UCSD-AML1 (cell line): ENCODE data around the gene BCL2L12.
A peak's percentile ranks its signal among the peaks of the same experiment; 100 is the strongest.
"Not testable (repeated sequence)": the region's sequence is repeated elsewhere in the genome, so short reads cannot be mapped to it uniquely, and the experiment has no call there.

Experiments used
- DNase-seq: peaks from one replicate; lab custom pipeline; 2025; ENCODE audit not compliant: unreplicated experiment; lab: John Stamatoyannopoulos, UW

The BCL2L12 gene

GRCh38 chr19:49665351-49666119 lies at the start of gene BCL2L12, which contains the start of gene IRF3:
BCL2L12 (plus strand) TSS chr19:49665933; CDS start chr19:49666693, 760 bp downstream.
IRF3 (minus strand) TSS chr19:49665857; CDS start chr19:49664838, 1,019 bp downstream.
- DNase-seq = peak; percentile 96

- DNase-seq = no peak
Measured at GRCh38 chr19:49616532-49616931, 49.2 kb upstream of the BCL2L12 start.

GRCh38 chr19:49616945-49617344 lies 48.8 kb upstream of the BCL2L12 start:
- DNase-seq = no peak

DNA sequence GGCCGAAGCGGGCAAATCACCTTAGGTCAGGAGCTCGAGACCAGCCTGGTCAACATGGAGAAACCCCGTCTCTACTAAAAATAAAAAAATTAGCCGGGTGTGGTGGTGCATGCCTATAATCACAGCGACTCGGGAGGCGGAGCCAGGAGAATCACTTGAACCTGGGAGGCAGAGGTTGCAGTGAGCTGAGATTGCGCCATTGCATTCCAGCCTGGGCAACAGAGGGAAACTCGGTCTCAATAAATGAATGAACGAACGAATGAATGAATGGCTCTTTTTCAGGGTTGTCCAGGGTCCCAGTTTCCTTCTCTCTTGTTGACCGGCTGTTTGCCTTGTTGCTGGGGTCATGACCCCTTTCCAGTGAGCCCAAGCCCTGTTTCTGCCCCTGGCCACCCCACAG lies 47.9 kb upstream of the BCL2L12 start:
- DNase-seq = not testable (repeated sequence)

DNA sequence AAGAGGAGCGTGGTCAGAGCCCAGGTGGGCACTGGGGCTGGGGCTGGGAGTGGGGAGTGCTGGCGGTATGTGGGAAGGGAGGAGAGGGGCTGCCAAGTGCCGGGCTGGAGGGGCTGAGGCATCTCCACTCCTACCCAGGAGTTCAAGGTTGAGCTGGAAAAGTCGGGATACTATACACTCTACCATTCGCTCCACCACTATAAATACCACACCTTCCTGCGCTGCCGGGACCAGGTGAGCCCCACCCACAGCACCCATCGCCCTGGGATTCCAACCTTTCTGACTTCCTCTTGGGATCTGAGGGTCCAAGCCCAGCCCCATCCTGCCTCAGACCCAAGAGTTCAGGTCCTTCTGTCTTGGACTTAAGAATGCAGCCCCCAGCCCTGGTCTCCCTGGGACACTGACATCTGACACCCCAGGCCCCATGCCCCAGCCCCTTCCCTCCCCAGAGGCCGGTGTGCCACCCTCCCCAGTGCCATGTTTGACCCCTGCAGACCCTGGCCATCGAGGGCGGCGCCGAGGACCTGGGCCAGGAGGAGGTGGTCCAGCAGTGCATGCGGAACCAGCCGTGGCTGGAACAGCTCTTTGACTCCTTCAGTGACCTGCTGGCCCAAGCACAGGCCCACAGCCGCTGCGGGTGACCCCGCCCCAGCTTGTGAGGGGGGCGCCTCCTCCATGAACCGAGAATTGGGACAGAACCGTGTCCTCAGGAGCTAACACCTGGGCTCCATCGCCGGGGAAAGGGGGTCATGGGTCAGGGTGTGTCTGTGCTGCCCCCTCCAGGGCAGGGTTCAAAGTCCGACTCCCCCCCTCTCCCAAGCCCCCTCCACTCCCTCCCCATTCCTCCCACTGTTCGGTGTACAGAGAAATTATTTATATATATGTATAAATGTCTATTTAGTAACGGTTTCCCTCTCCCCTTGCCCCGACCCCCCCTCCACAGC lies 40.5 kb upstream of the BCL2L12 start:
- no peak for DNase-seq

- no peak for DNase-seq
Measured at GRCh38 chr19:49626226-49626625, 39.5 kb upstream of the BCL2L12 start.

DNA sequence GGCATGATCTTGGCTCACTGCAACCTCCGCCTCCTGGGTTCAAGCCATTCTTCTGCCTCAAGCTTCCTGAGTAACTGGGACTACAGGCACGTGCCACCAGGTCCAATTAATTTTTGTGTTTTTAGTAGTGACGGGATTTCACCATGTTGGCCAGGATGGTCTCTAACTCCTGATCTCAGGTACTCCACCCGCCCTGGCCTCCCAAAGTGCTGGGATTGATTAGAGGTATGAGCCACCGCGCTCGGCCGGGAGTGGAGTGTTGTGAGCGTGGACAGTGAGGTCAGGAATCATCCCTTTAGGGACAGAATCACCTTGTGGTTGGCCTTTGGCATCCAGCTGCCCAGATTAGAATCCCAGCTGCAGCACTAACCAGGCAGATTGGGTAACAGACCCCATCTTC lies 36.1 kb upstream of the BCL2L12 start:
- DNase-seq = no peak

- no peak for DNase-seq
Measured at GRCh38 chr19:49631014-49631588, 34.6 kb upstream of the BCL2L12 start.

GRCh38 chr19:49631610-49632192 lies 34.0 kb upstream of the BCL2L12 start:
- DNase-seq = no peak

DNA sequence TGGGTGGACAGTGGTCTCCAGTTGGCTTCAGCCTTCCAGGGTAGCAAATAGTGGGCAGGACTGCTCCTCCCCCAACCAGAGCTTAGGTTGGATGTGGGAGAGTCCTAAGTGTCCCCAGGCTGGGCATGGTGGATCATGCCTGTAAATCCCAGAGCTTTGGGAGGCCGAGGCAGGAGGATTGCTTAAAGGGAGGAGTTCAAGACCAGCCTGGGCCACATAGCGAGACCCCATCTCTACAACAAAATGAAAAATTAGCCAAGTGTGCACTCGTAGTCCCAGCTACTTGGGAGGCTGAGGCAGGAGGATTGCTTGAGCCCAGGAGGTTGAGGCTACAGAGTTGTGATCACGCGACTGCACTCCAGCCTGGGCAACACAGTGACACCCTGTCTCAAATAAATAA lies 33.2 kb upstream of the BCL2L12 start:
- DNase-seq = no peak

DNA sequence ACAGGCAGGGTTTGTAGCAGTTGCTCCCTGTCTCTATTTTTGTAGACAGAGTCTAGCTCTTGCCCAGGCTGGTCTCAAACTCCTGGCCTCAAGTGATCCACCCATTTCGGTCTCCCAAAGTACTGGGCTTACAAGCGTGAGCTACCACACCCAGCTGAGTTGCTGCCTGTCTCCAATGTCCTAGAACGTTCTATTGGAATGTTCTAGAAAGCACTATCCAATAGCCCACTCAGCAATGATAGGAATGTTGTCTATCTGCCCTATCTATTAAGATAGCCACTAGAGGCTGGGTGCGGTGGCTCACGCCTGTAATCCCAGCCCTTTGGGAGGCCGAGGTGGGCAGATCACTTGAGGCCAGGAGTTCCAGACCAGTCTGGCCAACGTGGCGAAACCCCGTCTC lies 32.5 kb upstream of the BCL2L12 start:
- not testable (repeated sequence) for DNase-seq

DNA sequence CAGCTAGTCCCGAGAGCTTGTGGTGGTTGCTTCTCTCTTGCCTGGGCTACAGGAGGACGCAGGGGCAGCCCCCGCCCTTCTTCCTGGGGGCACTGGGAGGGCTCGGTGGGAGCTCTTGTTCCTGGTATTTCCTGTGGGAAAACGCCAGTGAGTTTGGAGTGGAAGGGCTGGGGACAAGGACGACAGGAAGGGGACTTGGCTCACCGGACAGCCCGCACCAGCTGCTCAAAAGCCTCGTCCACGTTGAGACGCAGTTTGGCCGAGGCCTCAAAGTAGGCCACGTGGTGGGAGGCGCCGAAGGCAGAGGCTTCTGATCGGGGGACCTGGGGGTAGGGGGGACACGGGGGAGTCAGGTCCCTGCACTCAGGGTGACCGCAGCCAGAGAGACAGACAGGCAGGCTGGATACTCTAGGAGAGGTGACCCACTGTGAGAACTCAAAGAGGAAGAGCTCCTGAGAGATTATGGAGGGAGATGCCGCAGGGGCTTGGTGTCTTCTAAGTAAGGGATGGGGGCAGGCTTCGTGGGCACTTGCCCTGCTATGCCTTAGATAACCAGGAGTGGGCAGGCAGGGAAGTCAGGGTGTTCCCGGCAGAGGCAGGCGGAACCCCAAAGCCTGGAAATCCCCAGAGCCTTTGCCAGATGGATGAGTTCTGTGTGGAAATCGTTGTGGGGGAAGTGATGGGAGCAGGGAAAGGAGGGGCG lies 30.1 kb upstream of the BCL2L12 start:
- no peak for DNase-seq

DNA sequence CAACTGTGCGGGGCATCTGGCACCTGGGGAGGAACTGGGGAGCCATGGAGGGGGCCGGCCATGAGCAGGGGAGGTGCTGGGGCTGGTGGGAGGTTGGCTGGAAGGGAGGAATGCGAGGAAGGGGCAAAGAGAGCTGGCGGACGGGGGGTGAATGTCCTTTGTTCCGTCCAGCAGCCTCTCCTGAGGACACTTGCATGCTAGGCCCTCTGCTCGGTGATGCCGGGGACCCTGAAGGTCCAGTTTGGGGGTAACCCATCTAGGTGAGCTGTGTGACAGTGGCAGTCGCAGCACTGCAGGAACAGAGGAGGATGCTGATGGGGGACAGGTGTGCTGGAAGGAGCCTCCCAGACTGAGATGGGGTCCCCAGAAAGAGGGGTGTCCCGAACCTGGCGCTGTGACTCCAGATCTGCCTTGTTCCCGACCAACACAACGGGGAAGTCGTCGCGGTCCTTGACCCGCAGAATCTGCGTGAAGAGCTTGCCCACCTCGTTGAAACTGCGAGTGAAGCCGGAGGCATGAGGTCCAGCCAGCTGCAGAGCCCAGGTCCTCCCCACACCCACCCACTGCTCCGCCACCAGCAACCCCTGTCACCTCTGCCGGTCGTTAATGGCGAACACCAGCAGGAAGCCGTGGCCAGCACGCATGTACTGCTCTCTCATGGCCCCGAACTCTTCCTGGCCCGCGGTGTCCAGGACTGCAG lies 29.4 kb upstream of the BCL2L12 start:
- DNase-seq = no peak

DNA sequence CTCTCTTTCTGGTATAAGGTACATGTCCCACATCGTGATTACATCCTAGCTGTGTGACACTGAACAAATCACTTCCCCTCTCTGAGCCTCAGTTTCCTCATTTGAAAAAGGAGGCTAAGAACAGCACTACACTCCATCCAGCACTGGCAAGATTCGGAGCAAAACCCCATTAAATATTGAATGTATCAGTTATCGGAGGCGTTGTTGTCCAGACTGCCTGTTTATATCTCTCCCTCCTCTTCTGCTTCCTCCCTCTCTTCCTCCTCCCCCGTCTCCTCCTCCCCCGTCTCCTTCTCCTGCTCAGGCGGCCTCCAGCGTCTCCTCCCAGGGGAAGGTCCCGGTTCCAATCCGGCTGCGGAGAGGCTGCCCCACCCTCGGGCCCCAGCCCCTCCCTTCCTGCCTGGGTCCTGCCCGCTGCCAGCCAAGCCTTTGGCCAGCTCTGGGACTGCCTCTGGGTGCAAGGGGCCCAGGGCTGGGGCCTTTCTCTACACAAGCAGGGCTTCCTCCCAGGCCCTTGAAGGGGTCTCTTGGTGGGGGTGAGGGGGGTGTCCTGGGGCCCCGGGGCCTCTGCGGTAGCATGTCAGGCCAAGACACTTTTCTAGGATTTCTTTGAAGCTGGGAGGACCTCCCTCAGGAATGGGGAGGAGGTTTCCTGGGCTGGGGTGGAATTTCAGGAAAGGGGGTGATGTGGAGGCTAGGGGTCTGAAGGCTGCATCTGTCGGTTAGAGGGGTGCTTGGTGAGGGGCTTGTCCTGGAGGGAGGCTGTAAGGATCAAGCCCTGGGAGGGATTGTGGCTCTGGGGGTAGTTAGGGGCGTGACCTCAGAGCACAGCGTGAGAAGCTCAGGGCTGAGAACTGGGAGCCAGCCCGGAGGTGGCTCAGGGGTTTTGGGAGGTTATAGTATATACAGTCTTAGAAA lies 27.7 kb upstream of the BCL2L12 start:
- DNase-seq = peak; percentile 70

- no peak for DNase-seq
Measured at GRCh38 chr19:49639401-49640112, 26.2 kb upstream of the BCL2L12 start.

GRCh38 chr19:49640113-49640898 lies 25.4 kb upstream of the BCL2L12 start, which contains the start of gene RRAS:
RRAS (minus strand) TSS chr19:49640143; CDS start chr19:49640098, 45 bp downstream.
- peak; percentile 99 for DNase-seq
